Measurements from ENCODE around the gene CERT1. TPM values are rescaled to one million over a fixed set of nuclear protein-coding genes. Genes with fewer than 3 reads are reported as not detected.

The CERT1 gene
- total RNA-seq, 1 donor from 2014 or later, result 49.6 TPM

- DNase-seq, result no peak
Measured at GRCh38 chr5:75389430-75389829, 122.0 kb downstream of the CERT1 start.

GRCh38 chr5:75387806-75388205, 123.6 kb downstream of the CERT1 start:
- DNase-seq, result no peak

GRCh38 chr5:75384218-75384617, 127.2 kb downstream of the CERT1 start:
- DNase-seq, result no peak

GRCh38 chr5:75381456-75381855, 130.0 kb downstream of the CERT1 start:
- no peak for DNase-seq

GRCh38 chr5:75380099-75380498, 131.3 kb downstream of the CERT1 start:
- DNase-seq, result no peak

GRCh38 chr5:75375414-75375813, 136.0 kb downstream of the CERT1 start:
- no peak for DNase-seq

GRCh38 chr5:75374394-75374814, 137.0 kb downstream of the CERT1 start:
- DNase-seq, result no peak

- no peak for DNase-seq
Measured at GRCh38 chr5:75373862-75374261, 137.6 kb downstream of the CERT1 start.

- DNase-seq, result no peak
Measured at GRCh38 chr5:75368391-75368790, 143.0 kb downstream of the CERT1 start.

GRCh38 chr5:75367401-75367800, 144.0 kb downstream of the CERT1 start:
- DNase-seq, result no peak

GRCh38 chr5:75366787-75367186, 144.6 kb downstream of the CERT1 start:
- DNase-seq, result no peak

GRCh38 chr5:75365740-75366139, 145.7 kb downstream of the CERT1 start:
- no peak for DNase-seq

GRCh38 chr5:75364571-75365280, 146.7 kb downstream of the CERT1 start:
- no peak for DNase-seq

- DNase-seq, result no peak
Measured at GRCh38 chr5:75363726-75364495, 147.5 kb downstream of the CERT1 start.

- DNase-seq, result no peak
Measured at GRCh38 chr5:75363111-75363510, 148.3 kb downstream of the CERT1 start.

GRCh38 chr5:75362474-75362975, 148.9 kb downstream of the CERT1 start:
- DNase-seq, result no peak

- DNase-seq, result no peak
Measured at GRCh38 chr5:75361310-75361709, 150.1 kb downstream of the CERT1 start.

GRCh38 chr5:75358117-75358516, 153.3 kb downstream of the CERT1 start:
- DNase-seq, result no peak

- DNase-seq, result no peak
Measured at GRCh38 chr5:75356719-75357118, 154.7 kb downstream of the CERT1 start.

GRCh38 chr5:75355236-75355635, 156.2 kb downstream of the CERT1 start:
- DNase-seq, result no peak

GRCh38 chr5:75351139-75351926, 160.1 kb downstream of the CERT1 start:
- DNase-seq, result no peak

GRCh38 chr5:75349663-75350062, 161.8 kb downstream of the CERT1 start:
- no peak for DNase-seq

- DNase-seq, result no peak
Measured at GRCh38 chr5:75348241-75348640, 163.2 kb downstream of the CERT1 start.

Measured in occipital lobe (tissue), 2 donors.